Left colon (tissue), 2 donors: ENCODE measurements around the gene C5orf34. TPM values are rescaled to one million over a fixed set of nuclear protein-coding genes. Genes with fewer than 3 reads are reported as not detected.
"Not testable (repeated sequence)": the region's sequence is repeated elsewhere in the genome, so short reads cannot be mapped to it uniquely, and the experiment has no call there.

Source experiments
- ATAC-seq: fragments of 200-7000 bp; cut with Tn5 transposase; one replicate; pipeline ENCODE4 v1.9.1; 2020; ENCODE audit warnings: mild to moderate bottlenecking, moderate library complexity
- DNase-seq, 2 donors: peaks; one replicate each; pipeline ENCODE4 v3.0.0-alpha.2; 2020
- intact Hi-C, 2 donors: fragments of 100-400 bp; cut with DNase I in 1 of 2; cut with micrococcal nuclease in 1 of 2; formaldehyde crosslinking; loops; one replicate each; pipeline versions ENCODE4 v1.11.2 to v1.14.0; 2022; cut with DNase I, micrococcal nuclease
- long read RNA-seq: library from polyadenylated mRNA; unstranded; transcript quantifications from one replicate; pipeline ENCODE4 v2.0.0, GENCODE V29; 2021
- total RNA-seq, 2 donors: library from RNA; stranded (reverse); fragmentation: NEBNext Ultra II Directional; extraction: Animal tissue kit (Norgen Biotek cat#: 25700); gene quantifications; one replicate each; pipeline ENCODE4 v1.2.1, GENCODE V29; 2021
- donor health status: DM: no; HTN: no; CAD: no.
- donor health status: DM: yes; HTN: yes; CAD: no.

The C5orf34 gene, protein sequence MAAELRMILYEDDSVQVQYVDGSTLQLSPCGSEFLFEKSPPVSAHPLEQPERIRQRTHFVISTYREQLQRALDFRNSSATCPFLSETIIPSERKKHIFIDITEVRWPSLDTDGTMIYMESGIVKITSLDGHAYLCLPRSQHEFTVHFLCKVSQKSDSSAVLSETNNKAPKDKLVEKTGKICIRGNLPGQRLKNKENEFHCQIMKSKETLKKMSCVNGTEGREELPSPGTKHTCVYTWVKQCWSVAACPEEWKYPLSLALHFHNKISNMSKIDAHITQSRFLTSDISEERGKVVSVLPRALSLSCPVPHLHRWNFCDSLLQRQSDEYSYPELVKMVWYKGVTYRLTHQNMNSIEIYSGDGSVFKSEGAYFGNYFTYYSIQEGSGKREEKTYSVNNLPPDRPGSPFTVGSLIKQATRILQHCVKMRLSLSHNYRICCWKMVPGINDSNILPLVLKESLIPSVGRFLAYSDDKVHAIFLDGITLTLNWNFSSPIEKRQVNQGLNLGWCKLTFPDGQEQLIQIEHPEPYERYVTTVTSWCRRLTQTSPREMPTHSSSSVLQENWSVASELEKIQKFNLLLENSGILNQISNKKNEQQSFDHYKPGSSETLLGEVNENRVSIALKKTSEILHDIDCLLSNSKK
- 1 to 10 TPM in 1 of 2 donors, under 1 TPM in 1; 0.56 to 1.6 TPM for total RNA-seq
- long read RNA-seq, partial matches to known transcripts, result 0 of 1 reads
- long read RNA-seq, other reads (novel, unspliced or antisense), result 1 of 1 reads

DNA sequence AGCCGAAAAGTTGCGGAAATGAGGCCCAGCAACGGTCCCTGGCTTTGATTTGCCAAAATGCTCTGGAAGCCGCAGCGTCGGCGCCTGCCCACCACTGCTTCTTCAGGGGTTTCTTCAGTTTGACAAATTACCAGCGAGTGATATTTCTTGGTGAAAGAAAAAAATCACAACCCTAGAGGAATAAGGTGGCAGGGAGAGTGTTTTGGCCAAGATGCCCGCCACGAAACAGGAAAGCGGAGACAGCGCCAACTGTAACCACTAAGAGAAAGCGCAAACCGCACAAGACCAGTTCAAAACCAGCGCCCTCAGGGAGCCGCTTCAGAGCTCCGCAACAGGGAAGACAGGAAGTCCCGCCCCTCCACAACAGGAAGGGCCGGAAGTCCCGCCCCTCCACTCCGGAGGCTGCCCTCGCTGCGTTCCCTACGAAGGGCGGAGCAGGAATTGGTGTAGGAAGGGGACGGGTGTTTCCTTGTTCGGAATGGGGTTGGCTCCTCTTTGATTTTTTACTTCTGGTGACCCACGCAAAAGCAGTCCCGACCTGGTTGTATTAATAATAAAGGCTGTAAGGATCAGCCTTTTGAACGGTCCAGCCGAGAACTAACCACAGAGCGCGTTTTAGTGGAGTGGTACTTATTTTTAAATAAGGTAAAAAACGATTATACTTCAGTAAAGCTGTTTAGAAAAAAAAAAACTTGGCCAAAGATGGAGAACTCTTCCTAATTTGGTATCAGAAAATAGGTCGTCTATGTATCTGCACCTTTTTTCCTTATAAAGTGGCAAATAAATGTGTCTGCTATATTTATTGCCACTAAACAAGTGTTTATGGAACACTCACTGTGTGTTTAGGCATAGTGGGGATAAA, at the start of gene C5orf34:
Gene C5orf34, minus strand, starts transcription at position 333 of the 862 bp plus-strand sequence. CDS start 5,809 bp downstream, outside the sequence.
- intact Hi-C loops, result no loop called here
- DNase-seq (peak; percentile 97 to 99), ATAC-seq (peak; percentile 100)

DNA sequence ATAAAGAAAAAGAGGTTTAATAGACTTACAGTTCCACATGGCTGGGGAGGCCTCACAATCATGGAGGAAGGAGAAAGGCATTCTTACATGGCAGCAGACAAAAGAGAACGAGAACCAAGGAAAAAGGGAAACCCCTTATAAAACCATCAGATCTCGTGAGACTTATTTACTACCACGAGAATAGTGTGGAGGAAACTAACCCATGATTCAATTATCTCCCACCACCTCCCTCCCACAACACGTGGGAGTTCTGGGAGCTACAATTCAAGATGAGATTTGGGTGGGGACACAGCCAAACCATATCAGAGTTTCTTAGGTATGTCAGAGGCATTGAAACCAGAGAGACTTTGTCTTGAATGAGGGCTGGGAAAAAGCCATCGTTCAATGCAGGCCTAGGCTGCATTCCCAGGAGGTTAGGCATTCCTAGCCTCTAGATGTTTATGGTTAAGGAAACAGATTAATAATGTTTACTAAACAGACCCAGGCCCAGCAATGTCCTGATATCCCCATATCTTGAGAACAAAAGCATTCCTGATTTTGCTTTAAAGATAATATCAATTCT, 49.4 kb upstream of the C5orf34 start:
- ATAC-seq (no peak), DNase-seq (no peak)
- intact Hi-C loops, result no loop called here

DNA sequence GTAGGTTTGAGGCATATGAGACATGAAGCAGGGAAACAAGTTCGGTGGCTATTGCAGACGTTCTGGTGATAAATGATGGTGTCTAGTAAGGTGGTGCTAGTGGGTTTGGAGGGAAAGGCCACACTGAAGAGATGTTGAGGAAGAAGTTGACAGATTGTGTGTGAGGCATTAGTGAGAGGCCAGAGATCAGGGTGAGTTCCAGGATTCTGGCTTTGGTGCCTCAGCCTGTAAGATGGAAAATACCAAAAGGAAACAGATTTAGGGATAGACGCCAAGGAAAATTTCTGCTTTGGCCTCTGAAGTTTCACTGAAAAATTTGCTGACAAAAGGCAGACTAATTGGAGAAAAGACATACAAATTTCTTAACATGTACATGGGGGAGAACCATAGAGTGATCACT, 48.4 kb upstream of the C5orf34 start:
- no peak for DNase-seq
- intact Hi-C loops, result no loop called here
- ATAC-seq, result no peak

DNA sequence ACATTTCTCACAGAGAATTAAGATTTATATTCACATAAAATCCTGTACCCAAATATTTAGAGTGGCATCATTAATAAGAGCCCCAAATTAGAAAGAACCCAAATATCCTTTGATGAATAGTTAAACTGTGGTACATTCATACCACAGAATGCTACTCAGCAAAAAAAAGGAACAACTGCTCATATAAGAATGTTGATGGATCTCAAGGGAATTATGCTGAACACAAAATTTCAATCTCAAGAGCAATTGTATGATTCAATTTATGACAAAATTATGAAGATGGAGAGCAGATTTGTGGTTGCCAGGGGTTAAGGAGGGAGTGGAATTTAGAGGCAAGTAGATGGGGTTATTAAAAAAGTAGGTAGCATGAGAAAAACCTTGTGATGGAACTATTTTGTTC, 46.4 kb upstream of the C5orf34 start:
- ATAC-seq (no peak), DNase-seq (no peak)
- intact Hi-C loops, result no loop called here

DNA sequence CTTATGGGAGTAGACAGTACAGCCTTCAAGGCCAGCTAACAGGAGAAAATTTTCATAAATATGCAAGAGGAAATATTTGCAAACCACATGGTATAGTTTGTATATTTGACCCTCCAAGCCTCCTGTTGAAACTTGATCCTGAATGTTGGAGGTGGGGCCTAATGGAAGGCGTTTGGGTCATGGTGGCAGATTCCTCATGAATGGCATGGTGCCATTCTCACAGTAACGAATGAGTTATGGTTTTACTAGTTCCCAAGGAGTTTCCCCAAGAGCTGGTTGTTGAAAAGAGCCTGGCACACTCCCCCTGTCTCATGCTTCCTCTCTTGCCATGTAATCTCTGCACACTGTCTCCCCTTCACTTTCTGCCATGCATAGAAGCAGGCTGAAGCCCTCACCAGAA, 45.2 kb upstream of the C5orf34 start:
- intact Hi-C loops, result no loop called here
- DNase-seq (no peak), ATAC-seq (no peak)

DNA sequence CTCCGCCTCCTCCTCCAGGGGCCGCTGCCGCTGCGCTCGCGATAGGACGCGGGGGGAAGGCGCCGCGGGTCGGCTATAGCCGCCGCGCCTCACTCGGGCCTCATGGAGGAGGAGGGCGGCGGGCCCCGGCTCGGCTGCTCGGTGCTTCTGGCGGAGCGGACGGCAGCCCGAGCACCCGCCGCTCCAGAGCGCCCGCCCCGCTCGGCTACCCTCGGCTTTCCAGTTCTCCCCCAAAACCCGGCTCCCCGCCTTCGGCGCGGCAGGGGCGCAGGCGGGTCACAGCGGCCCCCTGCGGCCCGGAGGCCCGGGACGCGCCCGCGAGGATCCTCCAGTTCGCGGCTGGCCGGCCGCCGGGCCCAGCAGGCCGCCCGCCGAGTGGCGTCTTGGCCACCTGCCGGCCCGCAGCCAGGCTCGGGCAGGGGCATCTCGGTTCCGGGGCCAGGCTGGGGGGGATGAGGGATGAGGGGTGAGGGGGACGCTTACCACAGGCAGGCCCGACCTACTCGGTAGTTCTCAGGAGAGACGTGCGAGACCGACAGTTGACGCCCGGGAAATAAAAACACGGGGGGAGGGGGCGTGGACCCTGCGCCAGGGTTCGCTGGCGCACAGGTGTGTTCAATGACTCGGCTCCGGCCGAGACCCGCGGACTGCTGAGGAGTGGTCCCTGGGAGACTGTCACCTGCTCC, 42.1 kb upstream of the C5orf34 start, which contains the start of gene PAIP1:
Gene PAIP1, minus strand, starts transcription at position 221 of the 686 bp plus-strand sequence. CDS start 231 bp downstream, outside the sequence.
- intact Hi-C loops, result no loop called here

DNA sequence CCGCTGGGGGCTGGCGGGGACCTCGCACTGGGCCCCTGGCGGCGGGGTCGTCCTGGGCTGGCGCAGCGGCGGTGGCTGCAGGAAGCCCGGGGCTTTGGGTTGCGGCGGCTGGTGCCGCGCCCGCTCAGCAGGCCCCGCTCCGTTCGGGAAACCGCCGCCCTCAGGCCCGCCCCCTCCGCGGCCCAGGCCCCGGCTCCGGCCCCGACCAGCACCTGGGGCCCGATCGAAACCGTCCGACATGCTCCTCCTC, 41.6 kb upstream of the C5orf34 start:
- intact Hi-C loops, DNase-seq: not testable (repeated sequence)
- ATAC-seq, result peak; percentile 91

More for the DNA sequence above, 42.1 kb upstream of the C5orf34 start, which contains the start of gene PAIP1:
- ATAC-seq (peak; percentile 88), DNase-seq (peak; percentile 86 to 88)

DNA sequence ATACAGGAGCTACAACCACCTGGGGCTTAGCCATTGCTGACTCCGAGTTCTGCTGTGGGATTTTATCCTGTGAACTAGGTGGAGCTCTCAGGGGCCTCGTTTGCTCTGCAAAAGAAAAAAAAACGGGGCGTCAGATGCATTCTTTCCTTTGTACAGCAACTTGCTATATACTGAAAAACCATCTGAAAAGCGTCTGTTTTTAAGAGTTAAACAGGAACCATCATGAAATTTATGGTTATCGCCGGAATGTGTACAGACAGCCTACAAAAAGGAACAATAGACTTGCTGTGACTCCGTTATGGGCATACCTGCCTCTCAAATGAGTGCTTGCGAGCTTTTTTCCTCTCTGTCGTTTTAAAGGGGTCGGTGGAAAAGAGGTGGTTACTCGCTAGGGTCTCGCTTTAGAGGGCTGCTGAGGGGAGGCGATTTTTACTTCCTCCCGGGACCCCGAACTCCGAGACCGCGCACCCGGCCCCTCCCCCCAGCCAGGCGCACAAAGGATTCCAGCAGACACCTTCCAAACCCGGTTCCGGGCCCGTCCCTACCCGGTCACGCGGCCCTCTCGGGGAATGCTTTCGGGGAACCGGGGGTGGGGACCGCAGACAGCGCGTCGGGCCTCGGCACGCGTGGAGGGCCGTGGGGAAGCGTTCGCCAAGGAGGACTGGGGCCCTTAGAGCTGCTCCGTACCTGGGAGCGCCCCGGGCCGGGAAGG, 41.1 kb upstream of the C5orf34 start:
- intact Hi-C loops, result no loop called here
- peak; percentile 43 for ATAC-seq
- peak; percentile 58 to 70 for DNase-seq

DNA sequence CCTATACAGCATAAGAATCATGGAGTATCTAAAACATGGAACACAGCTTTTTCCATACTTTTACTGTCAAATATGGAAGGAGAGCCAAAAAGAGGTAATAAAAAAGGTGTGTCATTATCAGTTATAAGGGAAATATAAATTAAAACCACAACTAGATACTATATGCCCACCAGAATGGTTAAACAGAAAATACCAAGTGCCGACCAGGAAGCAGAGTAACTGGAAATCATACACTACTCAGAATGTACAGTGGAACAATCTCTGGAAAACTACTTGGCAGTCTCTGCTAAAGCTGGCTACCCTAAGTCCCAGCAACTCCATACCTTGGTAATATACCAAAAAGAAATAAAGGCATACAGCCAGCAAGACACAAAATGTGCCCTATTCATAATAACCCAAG, 39.5 kb upstream of the C5orf34 start:
- ATAC-seq (no peak), DNase-seq (no peak)
- intact Hi-C loops, result no loop called here

DNA sequence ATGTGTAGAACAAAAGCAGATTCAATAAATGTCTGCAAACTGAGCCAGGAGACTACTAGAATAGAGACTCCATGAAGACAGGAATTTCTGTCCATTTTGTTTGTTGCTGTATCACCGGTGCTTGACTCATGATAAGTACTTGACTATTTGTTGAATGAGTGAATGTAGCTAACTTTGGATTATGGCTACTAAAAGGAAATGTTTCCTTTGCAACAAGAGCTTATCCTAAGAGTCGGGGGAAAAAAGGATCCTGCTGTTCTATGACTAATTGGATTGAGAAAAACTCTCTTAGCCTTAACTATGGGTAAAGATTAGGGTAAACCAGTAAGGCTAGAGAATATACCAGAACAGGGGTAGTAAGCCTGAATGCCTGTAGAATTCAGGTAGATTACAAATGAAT, 38.4 kb upstream of the C5orf34 start:
- no peak for ATAC-seq
- intact Hi-C loops, result no loop called here
- DNase-seq, result no peak

DNA sequence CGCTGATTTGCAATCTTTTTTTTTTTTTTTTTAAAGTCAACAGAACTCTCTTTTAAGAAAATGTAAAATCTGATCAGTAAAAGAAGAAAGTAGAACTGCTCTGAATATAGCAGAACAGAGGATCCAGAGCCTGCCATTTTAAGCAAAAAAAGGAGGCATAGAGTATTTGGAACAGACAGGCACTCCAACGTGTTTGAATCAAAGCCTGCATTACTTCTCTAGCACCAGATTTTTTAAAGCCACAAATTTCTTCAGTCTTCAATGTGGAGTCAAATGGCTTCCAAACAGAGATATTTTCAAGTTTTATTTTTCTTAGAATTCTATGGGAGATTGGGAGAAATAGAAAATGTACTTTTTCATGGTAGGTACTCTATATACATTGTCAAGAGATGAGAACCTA, 36.8 kb upstream of the C5orf34 start:
- no peak for ATAC-seq
- intact Hi-C loops, result no loop called here
- DNase-seq, result no peak

DNA sequence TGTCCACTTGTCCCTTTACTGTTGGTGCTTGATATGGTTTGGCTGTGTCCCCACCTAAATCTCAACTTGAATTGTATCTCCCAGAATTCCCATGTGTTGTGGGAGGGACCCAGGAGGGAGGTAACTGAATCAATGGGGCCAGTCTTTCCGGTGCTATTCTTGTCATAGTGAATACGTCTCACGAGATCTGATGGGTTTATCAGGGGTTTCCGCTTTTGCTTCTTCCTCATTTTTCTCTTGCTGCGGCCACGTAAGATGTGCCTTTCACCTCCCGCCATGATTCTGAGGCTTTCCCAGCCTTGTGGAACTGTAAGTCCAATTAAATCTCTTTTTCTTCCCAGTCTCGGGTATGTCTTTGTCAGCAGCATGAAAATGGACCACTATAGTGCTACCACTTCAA, 34.3 kb upstream of the C5orf34 start:
- DNase-seq, intact Hi-C loops, ATAC-seq: not testable (repeated sequence)

DNA sequence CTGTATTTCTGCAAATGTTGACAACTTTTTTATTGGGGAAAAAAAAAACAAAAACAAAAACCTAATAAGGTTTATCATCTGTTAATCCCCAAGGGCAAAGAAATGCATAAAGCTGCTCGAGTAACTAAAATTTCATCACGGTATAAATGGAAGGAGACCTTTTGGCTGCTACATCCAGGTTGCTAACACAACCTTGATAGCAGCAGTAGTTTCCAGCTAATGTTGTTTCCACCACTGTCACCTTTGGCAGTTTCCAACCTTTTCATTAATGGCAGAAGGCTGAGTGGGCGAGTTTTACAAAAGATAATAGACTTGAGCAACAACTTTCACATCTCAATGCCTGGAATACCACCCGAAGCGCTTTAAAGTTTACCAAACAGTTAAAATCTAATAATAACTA, 33.4 kb upstream of the C5orf34 start:
- intact Hi-C loops, result no loop called here
- ATAC-seq, result no peak
- DNase-seq, result no peak

DNA sequence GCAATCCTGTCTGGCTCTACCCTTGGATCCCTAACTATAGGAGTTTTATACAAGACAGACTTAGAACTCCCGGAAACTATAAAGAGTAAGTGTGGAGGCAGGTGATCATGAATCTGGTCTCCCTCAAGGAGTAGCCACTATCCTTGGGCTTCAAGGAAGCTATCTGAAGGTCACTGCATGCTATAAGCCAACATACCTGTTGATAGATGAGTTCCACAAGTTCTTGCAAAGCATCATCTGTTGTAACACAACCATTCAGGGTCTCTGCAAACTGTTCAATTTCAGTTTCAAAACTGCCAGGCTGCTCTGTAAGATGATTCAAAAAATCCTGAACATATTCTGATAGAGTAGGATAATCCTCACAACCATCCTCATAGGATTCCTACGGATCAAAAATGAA, 32.6 kb upstream of the C5orf34 start:
- ATAC-seq (no peak), DNase-seq (no peak)
- intact Hi-C loops, result no loop called here

DNA sequence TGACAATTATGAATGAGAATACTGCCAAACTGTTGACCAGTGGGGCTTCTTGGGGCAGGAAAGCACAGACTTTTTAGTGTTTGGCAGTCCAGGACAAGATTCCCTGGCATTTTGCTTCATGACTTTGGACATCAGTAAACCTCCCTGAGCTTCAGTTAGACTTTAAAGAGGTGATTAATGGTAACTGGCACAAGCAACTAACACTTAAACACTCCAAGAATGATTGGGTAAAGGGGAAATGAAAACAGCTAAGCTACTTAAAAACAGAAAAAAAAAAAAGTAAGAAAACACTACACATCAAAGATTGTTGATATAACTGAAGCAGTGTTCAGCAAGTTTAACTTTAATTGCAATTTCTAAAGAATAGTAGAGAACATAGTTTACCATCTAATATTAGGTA, 28.5 kb upstream of the C5orf34 start:
- ATAC-seq (no peak), DNase-seq (no peak)
- intact Hi-C loops, result no loop called here

DNA sequence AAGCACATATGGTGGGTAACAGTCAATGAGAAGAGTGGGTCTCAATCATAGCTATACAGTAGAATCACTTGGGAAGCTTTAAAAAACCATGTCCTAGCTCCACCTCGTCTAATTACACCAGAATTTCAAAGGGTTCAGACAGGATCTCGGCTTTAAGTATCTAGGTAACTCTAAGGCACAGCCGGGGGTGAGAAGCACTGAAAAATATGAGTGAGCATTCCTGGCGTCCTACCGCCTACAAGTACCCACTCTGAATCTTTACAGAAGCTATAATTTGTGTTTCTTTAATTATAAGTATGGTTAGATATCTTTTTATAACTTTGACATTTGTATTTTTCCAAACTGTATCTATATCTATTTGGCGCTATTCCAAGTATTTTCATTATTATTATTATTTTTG, 25.8 kb upstream of the C5orf34 start:
- intact Hi-C loops, result no loop called here
- ATAC-seq (no peak), DNase-seq (no peak)

DNA sequence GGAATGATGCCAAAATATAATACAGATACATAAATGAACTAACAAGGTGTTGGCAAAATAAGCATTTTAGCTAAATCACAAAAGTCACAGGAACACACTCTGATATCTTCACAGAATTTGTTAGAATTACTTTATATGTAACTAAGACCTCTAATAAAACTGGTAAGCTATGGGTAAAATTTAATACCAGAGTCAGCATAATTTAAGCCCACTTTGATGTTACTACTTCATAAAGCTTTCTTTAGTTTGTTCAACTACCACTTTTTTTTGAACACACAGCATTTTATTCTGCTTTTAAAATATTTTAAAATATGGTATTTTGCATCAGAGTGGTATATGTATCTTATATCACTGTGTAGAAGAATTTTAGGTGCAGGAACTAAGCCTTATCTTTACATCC, 22.0 kb upstream of the C5orf34 start:
- no peak for DNase-seq
- intact Hi-C loops, result no loop called here
- no peak for ATAC-seq

DNA sequence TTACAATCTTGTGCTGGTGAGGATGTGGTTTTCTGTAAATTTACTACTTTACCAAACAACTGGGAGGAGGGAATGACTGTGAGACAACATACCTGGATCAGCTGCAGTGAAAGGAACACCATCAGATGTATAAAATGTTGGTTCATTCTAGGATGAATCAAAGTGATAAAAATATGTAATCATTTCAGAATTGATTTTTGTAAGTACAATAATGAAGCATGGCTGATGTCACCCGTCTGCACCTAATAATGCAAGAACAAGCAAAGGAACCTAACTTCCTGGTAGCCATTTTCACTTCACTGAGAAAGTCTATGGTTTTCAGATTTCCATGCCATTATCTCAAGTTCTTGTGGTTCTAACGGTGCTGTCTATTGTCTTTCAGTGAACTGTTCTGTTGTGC, 18.7 kb upstream of the C5orf34 start:
- DNase-seq (no peak), ATAC-seq (no peak)
- intact Hi-C loops, result no loop called here
